Measurements from ENCODE around the gene DNAJC5. TPM values are rescaled to one million over a fixed set of nuclear protein-coding genes. Genes with fewer than 3 reads are reported as not detected.

DNAJC5 gene
- total and polyA plus RNA-seq, 2 experiments from 2014 or later, result 7.1 to 33.5 TPM

- TF ChIP-seq, protein P1, sequence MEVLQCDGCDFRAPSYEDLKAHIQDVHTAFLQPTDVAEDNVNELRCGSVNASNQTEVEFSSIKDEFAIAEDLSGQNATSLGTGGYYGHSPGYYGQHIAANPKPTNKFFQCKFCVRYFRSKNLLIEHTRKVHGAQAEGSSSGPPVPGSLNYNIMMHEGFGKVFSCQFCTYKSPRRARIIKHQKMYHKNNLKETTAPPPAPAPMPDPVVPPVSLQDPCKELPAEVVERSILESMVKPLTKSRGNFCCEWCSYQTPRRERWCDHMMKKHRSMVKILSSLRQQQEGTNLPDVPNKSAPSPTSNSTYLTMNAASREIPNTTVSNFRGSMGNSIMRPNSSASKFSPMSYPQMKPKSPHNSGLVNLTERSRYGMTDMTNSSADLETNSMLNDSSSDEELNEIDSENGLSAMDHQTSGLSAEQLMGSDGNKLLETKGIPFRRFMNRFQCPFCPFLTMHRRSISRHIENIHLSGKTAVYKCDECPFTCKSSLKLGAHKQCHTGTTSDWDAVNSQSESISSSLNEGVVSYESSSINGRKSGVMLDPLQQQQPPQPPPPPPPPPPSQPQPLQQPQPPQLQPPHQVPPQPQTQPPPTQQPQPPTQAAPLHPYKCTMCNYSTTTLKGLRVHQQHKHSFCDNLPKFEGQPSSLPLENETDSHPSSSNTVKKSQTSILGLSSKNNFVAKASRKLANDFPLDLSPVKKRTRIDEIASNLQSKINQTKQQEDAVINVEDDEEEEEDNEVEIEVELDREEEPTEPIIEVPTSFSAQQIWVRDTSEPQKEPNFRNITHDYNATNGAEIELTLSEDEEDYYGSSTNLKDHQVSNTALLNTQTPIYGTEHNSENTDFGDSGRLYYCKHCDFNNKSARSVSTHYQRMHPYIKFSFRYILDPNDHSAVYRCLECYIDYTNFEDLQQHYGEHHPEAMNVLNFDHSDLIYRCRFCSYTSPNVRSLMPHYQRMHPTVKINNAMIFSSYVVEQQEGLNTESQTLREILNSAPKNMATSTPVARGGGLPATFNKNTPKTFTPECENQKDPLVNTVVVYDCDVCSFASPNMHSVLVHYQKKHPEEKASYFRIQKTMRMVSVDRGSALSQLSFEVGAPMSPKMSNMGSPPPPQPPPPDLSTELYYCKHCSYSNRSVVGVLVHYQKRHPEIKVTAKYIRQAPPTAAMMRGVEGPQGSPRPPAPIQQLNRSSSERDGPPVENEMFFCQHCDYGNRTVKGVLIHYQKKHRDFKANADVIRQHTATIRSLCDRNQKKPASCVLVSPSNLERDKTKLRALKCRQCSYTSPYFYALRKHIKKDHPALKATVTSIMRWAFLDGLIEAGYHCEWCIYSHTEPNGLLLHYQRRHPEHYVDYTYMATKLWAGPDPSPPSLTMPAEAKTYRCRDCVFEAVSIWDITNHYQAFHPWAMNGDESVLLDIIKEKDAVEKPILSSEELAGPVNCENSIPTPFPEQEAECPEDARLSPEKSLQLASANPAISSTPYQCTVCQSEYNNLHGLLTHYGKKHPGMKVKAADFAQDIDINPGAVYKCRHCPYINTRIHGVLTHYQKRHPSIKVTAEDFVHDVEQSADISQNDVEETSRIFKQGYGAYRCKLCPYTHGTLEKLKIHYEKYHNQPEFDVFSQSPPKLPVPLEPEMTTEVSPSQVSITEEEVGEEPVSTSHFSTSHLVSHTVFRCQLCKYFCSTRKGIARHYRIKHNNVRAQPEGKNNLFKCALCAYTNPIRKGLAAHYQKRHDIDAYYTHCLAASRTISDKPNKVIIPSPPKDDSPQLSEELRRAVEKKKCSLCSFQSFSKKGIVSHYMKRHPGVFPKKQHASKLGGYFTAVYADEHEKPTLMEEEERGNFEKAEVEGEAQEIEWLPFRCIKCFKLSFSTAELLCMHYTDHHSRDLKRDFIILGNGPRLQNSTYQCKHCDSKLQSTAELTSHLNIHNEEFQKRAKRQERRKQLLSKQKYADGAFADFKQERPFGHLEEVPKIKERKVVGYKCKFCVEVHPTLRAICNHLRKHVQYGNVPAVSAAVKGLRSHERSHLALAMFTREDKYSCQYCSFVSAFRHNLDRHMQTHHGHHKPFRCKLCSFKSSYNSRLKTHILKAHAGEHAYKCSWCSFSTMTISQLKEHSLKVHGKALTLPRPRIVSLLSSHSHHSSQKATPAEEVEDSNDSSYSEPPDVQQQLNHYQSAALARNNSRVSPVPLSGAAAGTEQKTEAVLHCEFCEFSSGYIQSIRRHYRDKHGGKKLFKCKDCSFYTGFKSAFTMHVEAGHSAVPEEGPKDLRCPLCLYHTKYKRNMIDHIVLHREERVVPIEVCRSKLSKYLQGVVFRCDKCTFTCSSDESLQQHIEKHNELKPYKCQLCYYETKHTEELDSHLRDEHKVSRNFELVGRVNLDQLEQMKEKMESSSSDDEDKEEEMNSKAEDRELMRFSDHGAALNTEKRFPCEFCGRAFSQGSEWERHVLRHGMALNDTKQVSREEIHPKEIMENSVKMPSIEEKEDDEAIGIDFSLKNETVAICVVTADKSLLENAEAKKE (CRISPR knock-in tag; IDR thresholded peaks at IDR 0.05), result no peak
- no peak for TF ChIP-seq ZNF331 (CRISPR knock-in tag; IDR thresholded peaks at IDR 0.05; ENCODE audit: low read depth)
These were observed 62.9 kb downstream of the DNAJC5 start (continued) for GRCh38 chr20:63957690-63958441.

GRCh38 chr20:63958471-63958870, 63.5 kb downstream of the DNAJC5 start:
- Histone ChIP-seq H3K36me3 (ENCODE audit: insufficient read depth) (no peaks in the 10 kb centered on the region), H3K9me2 (ENCODE audit: insufficient read depth) (no peaks in the 10 kb centered on the region)
- no peak for TF ChIP-seq NANOG (IDR thresholded peaks at IDR 0.05; ENCODE audit: borderline replicate concordance)
- no peak for TF ChIP-seq ZNF331 (CRISPR knock-in tag; IDR thresholded peaks at IDR 0.05; ENCODE audit: low read depth)
- TF ChIP-seq REST (IDR thresholded peaks at IDR 0.05; ENCODE audit: unreplicated experiment), result no peak

More at GRCh38 chr20:63958471-63958870, 63.5 kb downstream of the DNAJC5 start:
- H3K27ac Mint-ChIP-seq, result peak overlapping the region; percentile 88
- H3K4me3 Mint-ChIP-seq, result peak overlapping the region; percentile 37; the same call in 1 of the 3 replicates
- Histone ChIP-seq H3K79me2 (replicated peaks; ENCODE audit: insufficient read depth) (peaks cover 24% of the 10 kb centered on the region), H4K20me1 (replicated peaks; ENCODE audit: insufficient read depth) (peaks cover 17% of the 10 kb centered on the region), H3K4me2 (peak overlapping the region; percentile 99; the same call in 1 of the 2 replicates), H3K4me3 (0 out of 2 replicates have a peak overlapping the region, but pooled peaks have one; percentile 20), H2AFZ (no peak overlapping the region), H3F3A (replicated peaks; ENCODE audit: low read depth) (0 out of 2 replicates have a peak, but pooled peaks cover 11% of the 10 kb centered on the region), H3K27me3 (ENCODE audit: insufficient read depth) (no peaks in the 10 kb centered on the region), H3K4me1 (ENCODE audit: insufficient read depth) (peaks cover 18% of the 10 kb centered on the region), H3K27ac (ENCODE audit: low read depth) (0 out of 2 replicates have a peak overlapping the region, but pooled peaks have one; percentile 66)
- H3K27me3 Mint-ChIP-seq (ENCODE audit: insufficient read depth, low read depth, poor library complexity), result peaks cover 11% of the 10 kb centered on the region
- ATAC-seq (no peak), DNase-seq (ENCODE audit: low spot score) (no peak)
- H3K4me1 Mint-ChIP-seq, result peaks cover 33% of the 10 kb centered on the region
- peaks cover 27% of the 10 kb centered on the region for H3K36me3 Mint-ChIP-seq (ENCODE audit: low read depth)
- H3K9me3 Mint-ChIP-seq, result no peaks in the 10 kb centered on the region
